Rectal smooth muscle tissue (tissue), 1 donor: ENCODE data around the gene PSAP.

Source experiments
- H3K27ac ChIP-seq: one replicate; pipeline ENCODE4 v1.7.0; 2013; ENCODE audit warnings: low read depth, low read length, inconsistent platforms
- H3K27me3 ChIP-seq: one replicate; pipeline ENCODE4 v1.7.0; 2013; ENCODE audit warnings: low read length; ENCODE audit not compliant: control insufficient read depth, insufficient read depth
- H3K36me3 ChIP-seq: one replicate; pipeline ENCODE4 v1.7.0; 2013; ENCODE audit warnings: low read length; ENCODE audit not compliant: control insufficient read depth, insufficient read depth
- H3K4me1 ChIP-seq: one replicate; pipeline ENCODE4 v1.7.0; 2013; ENCODE audit warnings: low read length; ENCODE audit not compliant: control insufficient read depth, insufficient read depth
- H3K4me3 ChIP-seq: one replicate; pipeline ENCODE4 v1.7.0; 2013; ENCODE audit warnings: low read length
- H3K9ac ChIP-seq: one replicate; pipeline ENCODE4 v1.7.0; 2013; ENCODE audit warnings: low read length

PSAP gene

DNA sequence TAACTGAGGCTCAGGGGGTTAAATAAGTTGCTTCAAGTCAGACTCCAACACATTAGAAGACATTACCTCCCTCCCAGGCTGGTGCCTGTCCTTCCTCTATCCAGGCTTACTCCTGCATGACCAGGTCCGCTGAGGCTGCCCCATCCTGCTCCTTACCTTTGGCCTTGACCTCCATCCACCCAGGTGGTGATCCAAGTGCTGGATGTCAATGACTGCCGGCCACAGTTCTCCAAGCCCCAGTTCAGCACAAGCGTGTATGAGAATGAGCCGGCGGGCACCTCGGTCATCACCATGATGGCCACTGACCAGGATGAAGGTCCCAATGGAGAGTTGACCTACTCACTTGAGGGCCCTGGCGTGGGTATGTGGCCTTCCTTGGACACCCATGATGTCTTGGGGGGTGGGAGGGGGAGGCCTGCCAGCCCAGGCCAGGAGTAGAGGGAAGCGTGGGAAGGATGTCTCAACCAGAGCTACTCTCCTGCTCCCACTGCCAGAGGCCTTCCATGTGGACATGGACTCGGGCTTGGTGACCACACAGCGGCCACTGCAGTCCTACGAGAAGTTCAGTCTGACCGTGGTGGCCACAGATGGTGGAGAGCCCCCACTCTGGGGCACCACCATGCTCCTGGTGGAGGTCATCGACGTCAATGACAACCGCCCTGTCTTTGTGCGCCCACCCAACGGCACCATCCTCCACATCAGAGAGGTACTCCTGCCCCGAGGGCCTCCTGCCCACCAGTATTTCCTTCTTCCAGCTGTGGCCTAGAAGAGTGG, 48.1 kb downstream of the PSAP start:
- Histone ChIP-seq H3K36me3 (no peaks in the 10 kb centered on the region), H3K4me1 (no peaks in the 10 kb centered on the region), H3K27me3 (no peaks in the 10 kb centered on the region), H3K4me3 (no peak overlapping the region), H3K9ac (no peak overlapping the region), H3K27ac (no peak overlapping the region)

GRCh38 chr10:71802235-71802634, 48.8 kb downstream of the PSAP start:
- Histone ChIP-seq H3K9ac (no peak overlapping the region), H3K36me3 (no peaks in the 10 kb centered on the region), H3K27me3 (no peaks in the 10 kb centered on the region), H3K4me3 (no peak overlapping the region), H3K4me1 (no peaks in the 10 kb centered on the region), H3K27ac (no peak overlapping the region)

DNA sequence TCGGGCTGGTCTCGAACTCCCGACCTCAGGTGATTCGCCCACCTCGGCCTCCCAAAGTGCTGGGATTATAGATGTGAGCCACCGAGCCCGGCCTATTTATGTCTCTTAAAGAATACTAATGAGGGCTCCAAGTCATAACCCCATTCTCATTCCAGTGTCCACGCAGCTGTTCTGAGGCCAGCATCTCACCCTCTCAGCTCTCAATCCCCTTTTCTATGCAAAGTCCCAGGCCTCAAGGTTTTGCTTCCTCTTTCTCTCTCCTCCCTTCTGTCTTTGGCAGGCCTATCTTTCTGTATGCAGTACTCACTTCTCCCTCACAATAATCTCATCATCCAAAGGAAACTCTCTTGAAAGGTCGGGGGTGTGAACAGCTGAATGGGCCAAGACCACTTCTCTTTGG, 49.7 kb downstream of the PSAP start:
- Histone ChIP-seq H3K36me3 (no peaks in the 10 kb centered on the region), H3K4me3 (no peak overlapping the region), H3K9ac (no peak overlapping the region), H3K4me1 (no peaks in the 10 kb centered on the region), H3K27me3 (no peaks in the 10 kb centered on the region), H3K27ac (no peak overlapping the region)

GRCh38 chr10:71799608-71800453, 51.2 kb downstream of the PSAP start:
- H3K27me3 ChIP-seq = no peaks in the 10 kb centered on the region
- H3K9ac ChIP-seq = no peak overlapping the region
- H3K27ac ChIP-seq = no peak overlapping the region
- H3K36me3 ChIP-seq = no peaks in the 10 kb centered on the region
- no peak overlapping the region for H3K4me3 ChIP-seq
- no peaks in the 10 kb centered on the region for H3K4me1 ChIP-seq

GRCh38 chr10:71799112-71799511, 51.9 kb downstream of the PSAP start:
- H3K4me1 ChIP-seq = no peaks in the 10 kb centered on the region
- H3K4me3 ChIP-seq = no peak overlapping the region
- H3K27me3 ChIP-seq = no peaks in the 10 kb centered on the region
- no peak overlapping the region for H3K27ac ChIP-seq
- no peaks in the 10 kb centered on the region for H3K36me3 ChIP-seq
- no peak overlapping the region for H3K9ac ChIP-seq

- Histone ChIP-seq H3K27ac (no peak overlapping the region), H3K36me3 (no peaks in the 10 kb centered on the region), H3K4me1 (no peaks in the 10 kb centered on the region), H3K9ac (no peak overlapping the region), H3K4me3 (no peak overlapping the region), H3K27me3 (no peaks in the 10 kb centered on the region)
Observed at GRCh38 chr10:71798308-71798624, 52.8 kb downstream of the PSAP start.

DNA sequence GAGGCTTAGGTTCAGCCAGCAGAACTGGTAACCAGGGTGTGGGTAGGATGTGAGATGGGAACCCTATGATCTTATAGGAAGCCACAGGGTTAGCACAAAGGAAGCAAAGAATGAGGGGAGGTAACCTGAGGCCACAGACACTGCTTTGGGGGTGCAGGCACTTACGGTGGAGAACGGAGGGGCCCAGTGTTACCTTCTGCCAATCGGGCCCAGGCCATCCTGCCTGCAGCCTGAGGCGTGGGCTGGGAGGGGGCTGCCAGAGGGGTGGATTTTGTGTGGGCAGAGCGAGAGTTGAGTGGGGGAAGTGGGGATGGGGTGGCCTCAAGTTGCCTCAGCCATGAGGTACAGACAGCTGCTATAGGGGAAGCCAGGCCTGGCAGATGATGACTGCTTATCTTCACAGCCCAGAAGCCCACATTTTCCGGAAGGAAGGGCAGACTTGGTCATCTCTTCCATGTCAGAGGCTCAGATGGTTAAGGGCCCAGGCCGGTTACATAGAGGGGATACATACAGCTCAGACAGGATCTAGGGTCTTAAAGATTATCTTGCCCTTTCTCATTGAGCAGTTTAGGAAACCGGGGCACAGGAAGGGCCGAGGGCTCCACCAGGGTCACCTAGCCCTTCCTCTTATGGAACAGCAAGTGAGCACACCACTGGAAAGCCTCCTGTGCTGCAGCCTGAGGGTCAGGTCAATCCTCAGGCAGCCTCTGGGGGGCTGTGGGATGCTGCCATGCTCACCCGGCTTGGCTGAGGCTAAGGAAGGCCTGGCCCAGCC, 53.3 kb downstream of the PSAP start:
- Histone ChIP-seq H3K27ac (no peak overlapping the region), H3K9ac (no peak overlapping the region), H3K27me3 (no peaks in the 10 kb centered on the region), H3K36me3 (no peaks in the 10 kb centered on the region), H3K4me3 (no peak overlapping the region), H3K4me1 (no peaks in the 10 kb centered on the region)

DNA sequence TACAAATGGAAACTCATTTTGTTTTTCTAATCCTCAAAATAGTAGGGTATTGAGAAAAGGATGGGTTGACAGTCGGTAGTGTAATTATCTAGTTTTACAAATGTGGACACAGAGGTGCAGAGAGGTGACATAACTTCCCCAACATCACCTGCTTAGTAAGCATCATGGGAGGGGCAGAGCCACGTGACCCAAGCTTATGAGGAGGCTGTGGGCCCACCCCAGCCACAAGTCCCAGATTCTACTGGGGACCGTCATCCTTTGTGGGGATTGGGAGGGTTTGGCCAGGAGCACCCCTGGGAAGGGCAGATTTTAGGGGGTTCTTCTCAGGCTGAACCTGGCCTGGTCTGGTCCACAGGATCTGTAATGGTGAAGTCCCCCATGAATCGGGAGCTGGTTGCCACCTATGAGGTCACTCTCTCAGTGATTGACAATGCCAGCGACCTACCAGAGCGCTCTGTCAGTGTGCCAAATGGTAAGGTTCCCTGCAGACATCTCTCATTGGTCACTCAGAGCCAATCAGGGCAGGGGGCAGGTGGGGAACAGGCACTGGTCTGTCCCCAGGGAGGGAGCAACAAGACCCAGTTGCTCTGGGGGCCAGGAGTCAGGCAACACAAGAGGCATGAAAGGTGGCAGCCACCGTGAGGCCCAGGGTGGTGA, 54.2 kb downstream of the PSAP start:
- no peak overlapping the region for H3K4me3 ChIP-seq
- no peak overlapping the region for H3K9ac ChIP-seq
- no peaks in the 10 kb centered on the region for H3K36me3 ChIP-seq
- H3K27me3 ChIP-seq = no peaks in the 10 kb centered on the region
- no peaks in the 10 kb centered on the region for H3K4me1 ChIP-seq
- no peak overlapping the region for H3K27ac ChIP-seq

DNA sequence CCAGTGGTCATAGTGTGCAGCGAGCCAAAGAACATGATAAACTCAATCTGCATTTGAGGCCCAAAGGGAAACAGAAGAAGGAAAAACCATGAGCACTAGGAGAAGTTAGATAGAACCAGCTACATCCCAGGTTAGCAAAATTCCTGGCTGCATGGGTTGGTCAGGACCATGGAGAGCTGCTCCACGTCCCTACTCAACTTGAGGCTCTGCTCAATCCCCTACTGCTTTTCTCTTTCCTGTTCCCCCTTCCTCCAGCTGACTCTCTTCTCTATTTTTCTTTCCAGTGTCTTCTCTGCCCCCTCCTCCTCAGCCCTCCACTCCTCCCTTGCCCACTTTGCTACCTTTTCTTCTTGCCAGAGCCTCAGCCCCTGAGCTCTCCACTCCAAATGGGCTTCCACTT, 55.8 kb downstream of the PSAP start:
- H3K27me3 ChIP-seq = no peaks in the 10 kb centered on the region
- H3K4me1 ChIP-seq = no peaks in the 10 kb centered on the region
- no peak overlapping the region for H3K27ac ChIP-seq
- H3K9ac ChIP-seq = no peak overlapping the region
- no peaks in the 10 kb centered on the region for H3K36me3 ChIP-seq
- H3K4me3 ChIP-seq = no peak overlapping the region

DNA sequence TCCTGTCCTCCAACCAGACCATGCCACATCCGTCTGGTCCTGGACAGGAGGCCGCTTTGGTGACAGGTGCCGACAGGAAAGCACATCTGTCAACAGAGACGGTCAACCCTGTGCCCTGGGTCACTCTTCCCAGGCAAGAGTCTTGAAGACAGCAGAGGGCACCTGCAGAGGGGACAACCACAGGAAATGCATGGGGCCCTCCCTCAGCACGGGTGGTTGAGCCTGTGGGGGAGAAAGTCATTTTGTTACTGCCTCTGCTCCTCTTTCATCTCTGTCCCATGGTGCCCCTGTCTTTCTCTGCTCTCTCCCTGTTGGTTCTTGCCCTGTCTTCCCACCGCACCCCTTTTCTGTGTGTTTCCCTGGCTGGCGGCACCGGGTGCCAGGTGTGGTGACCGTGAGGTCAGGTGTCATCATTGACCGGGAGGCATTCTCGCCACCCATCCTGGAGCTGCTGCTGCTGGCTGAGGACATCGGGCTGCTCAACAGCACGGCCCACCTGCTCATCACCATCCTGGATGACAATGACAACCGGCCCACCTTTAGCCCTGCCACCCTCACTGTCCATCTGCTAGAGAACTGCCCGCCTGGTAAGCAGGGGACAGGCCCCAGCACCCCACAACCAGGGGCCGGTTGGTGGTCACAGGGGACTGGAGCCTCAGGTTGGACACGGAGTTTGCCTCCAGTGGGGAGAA, 60.2 kb downstream of the PSAP start:
- no peaks in the 10 kb centered on the region for H3K36me3 ChIP-seq
- H3K27me3 ChIP-seq = no peaks in the 10 kb centered on the region
- H3K9ac ChIP-seq = no peak overlapping the region
- no peaks in the 10 kb centered on the region for H3K4me1 ChIP-seq
- H3K27ac ChIP-seq = no peak overlapping the region
- no peak overlapping the region for H3K4me3 ChIP-seq

- H3K27ac ChIP-seq = no peak overlapping the region
- no peaks in the 10 kb centered on the region for H3K27me3 ChIP-seq
- H3K36me3 ChIP-seq = no peaks in the 10 kb centered on the region
- H3K9ac ChIP-seq = no peak overlapping the region
- H3K4me1 ChIP-seq = no peaks in the 10 kb centered on the region
- H3K4me3 ChIP-seq = no peak overlapping the region
Observed at GRCh38 chr10:71789871-71790270, 61.2 kb downstream of the PSAP start.

DNA sequence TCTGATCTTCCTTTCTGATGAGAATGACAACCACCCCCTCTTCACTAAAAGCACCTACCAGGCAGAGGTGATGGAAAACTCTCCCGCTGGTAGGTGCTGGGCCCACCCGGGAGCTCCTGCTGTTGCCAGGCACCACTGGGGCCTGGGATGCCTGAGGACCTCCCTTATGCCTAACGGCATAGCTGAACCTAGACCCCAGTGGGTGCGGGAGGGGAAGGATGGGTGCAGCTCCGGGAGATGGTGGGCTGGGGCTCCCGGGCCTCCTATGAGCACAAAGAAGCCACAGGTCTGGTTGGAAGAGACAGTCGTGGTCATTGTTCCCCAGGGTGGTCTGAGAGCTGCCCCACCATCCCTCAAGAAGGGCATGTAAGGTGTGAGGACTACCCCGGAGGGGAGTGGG, 62.1 kb downstream of the PSAP start:
- Histone ChIP-seq H3K36me3 (no peaks in the 10 kb centered on the region), H3K4me1 (no peaks in the 10 kb centered on the region), H3K27me3 (no peaks in the 10 kb centered on the region), H3K27ac (no peak overlapping the region), H3K9ac (no peak overlapping the region), H3K4me3 (no peak overlapping the region)
